GM10266 (cell line): ENCODE data around the gene SHC4.

Experiments used
- DNase-seq: peaks from one replicate; pipeline ENCODE4 v3.0.0; 2012; ENCODE audit errors: extremely low spot score
- TF ChIP-seq, protein P1 (sequence below): IDR thresholded peaks from 2 replicates; pipeline ENCODE4 v1.5.1; 2012; ENCODE audit warnings: mild to moderate bottlenecking, low read depth; ENCODE audit not compliant: control insufficient read depth, insufficient read depth; ENCODE audit errors: missing control alignments

Gene SHC4

DNA sequence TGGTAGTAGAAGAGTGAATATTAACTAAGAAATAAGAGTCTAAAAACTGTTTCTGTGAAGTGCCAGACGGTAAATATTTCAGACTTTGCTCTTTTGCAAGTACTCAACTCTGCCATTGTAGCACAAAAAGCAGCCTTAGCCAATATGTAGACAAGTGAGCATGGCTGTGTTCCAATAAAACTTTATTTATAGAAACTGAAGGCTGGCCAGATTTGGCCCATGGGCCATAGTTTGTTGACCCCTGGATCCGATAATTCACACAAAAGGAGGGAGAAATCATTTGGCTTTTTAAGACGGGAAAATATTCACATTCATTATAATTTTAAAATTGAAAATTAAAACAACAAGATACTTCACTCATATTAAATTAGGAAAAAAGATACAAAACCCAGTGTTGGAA lies 70.4 kb downstream of the SHC4 start:
- TF ChIP-seq, protein P1, sequence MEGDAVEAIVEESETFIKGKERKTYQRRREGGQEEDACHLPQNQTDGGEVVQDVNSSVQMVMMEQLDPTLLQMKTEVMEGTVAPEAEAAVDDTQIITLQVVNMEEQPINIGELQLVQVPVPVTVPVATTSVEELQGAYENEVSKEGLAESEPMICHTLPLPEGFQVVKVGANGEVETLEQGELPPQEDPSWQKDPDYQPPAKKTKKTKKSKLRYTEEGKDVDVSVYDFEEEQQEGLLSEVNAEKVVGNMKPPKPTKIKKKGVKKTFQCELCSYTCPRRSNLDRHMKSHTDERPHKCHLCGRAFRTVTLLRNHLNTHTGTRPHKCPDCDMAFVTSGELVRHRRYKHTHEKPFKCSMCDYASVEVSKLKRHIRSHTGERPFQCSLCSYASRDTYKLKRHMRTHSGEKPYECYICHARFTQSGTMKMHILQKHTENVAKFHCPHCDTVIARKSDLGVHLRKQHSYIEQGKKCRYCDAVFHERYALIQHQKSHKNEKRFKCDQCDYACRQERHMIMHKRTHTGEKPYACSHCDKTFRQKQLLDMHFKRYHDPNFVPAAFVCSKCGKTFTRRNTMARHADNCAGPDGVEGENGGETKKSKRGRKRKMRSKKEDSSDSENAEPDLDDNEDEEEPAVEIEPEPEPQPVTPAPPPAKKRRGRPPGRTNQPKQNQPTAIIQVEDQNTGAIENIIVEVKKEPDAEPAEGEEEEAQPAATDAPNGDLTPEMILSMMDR, result no peak
- no peak for DNase-seq

DNA sequence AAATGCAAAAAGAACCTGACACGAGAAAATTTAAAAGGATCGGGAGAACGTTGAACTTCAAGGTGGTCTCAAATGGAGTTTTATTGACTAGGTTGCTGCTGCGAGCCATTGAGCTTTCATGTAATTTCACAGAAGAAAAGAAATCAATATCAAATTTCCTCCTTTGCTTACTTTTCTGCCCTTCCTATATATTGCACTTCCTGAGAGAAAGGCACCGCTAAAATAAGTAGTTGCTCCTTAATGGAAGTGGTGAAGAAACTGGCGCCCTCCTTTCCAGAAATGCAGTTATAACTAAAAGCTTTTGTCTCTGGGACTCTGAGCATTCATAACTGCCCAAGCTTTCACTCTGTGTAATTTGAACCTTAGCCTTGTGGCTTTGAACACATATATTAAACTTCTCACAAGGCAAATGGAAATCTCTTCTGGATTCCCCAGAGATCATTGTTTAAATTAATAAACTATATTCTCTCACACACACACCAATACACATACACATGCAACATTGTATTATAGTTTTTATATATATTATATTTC lies 72.4 kb downstream of the SHC4 start:
- DNase-seq, result no peak
- TF ChIP-seq, protein P1, result no peak

DNA sequence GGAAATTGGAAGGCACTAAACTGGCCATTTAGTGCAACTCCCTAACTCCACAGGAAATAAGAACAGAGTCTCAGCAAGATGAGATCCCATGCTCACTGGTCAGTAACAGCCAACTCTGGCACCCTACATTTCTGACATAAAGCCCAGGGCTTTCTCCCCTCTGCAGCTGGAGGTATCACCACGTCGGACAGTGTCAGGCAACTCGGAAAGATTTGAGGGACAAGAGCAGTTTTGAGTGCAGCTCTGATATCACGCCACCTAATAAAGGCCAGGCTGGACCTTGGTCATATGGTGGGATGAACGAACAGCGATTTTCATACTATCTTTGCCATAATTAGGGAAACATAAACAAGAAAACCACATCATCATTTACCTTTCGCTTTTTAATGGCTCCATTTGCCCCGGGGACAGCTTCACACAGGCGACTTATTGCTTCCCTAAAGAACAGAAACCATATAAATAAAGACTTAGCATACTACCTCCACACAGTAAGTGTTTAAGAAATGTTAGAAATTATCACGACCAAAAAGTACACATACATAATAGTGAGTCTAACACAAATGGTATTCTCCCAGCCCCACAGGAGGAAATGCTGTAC lies 73.2 kb downstream of the SHC4 start:
- DNase-seq, result no peak
- TF ChIP-seq, protein P1, result no peak

DNA sequence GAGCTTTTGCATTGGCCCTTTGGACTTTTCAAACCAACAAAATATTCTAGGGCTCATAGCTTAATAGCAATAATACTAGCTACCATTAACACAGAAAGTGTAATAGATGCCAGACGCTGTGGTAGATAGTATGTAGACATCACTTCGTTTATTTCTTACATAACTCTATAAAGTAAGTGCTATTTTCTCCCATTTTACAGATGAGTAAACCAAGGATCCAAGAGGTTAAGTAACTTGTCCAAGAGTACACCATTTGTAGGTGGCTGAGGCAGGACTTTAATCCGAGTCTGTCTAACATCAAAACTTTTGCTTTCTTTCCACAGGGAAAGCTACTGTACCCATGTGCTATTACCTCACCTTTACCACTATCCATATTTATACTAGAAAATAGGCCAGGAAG lies 73.8 kb downstream of the SHC4 start:
- TF ChIP-seq, protein P1, result no peak
- no peak for DNase-seq

DNA sequence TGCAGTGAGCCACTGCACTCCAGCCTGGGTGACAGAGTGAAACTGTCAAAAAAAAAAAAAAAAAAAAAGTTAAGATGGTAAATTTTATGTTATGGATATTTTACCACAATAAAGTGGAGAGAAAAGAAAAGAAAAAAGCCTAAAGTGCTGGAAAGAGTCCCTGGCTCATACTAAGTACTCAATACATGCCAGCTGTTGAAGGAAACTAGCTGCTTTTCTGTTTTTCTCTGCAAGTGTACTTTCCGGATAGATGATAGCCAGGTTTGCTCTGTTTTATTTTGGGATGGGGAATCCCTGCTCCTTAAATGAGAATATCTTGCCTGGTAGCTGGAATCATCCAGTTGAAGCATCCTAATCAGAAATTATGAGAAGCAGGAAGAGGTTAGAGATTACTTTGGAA lies 74.9 kb downstream of the SHC4 start:
- TF ChIP-seq, protein P1, result no peak
- no peak for DNase-seq

DNA sequence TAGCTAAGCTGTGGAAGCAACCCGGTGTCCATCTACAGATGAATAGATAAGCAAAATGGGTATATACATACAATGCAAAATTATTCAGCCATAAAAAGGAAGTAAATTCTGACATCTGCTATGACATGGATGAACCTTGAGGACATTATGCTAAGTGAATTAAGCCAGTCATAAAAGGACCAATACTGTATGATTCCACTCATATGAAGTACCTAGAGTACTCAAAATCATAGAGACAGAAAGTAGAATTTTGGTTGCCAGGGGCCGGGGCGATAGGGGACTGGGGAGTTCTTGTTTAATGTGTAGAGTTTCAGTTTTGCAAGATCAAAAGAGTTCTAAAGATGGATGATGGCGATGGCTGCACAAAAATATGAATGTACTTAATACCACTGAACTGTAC lies 75.5 kb downstream of the SHC4 start:
- DNase-seq, result no peak
- TF ChIP-seq, protein P1, result no peak

DNA sequence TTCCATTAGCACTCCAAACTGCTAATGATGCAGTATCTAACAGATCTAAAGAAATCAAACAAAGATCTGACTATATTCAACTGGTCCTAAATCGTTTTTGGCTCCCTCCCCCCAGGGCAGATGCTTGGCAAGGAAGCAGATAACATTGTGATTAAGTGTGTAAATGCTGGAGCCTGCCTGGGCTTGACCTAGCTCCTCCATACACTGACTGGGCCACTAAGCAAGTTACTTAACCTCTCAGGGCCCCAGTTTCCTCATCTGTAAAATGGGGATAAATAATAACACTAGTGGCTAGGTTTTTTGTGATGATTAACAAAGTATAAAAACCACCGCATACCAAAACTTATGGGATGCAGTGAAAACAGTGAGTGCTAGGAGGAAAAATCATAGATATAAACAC lies 76.6 kb downstream of the SHC4 start:
- no peak for DNase-seq
- TF ChIP-seq, protein P1, result no peak
